Measurements from ENCODE around the gene INKA1. TPM values are rescaled to one million over a fixed set of nuclear protein-coding genes. Genes with fewer than 3 reads are reported as not detected.

The INKA1 gene
- total RNA-seq, 2 donors from 2014 or later, result 1.8 to 4.2 TPM

GRCh38 chr3:49794926-49795905 lies 7.8 kb upstream of the INKA1 start:
- Histone ChIP-seq H3K4me3 (no peak overlapping the region), H3K27me3 (no peaks in the 10 kb centered on the region), H3K9me3 (no peaks in the 10 kb centered on the region), H3K36me3 (no peaks in the 10 kb centered on the region), H3K4me1 (peaks cover 0 to 6% of the 10 kb centered on the region in 2 donors), H3K27ac (no peak overlapping the region)
- DNase-seq (ENCODE audit: low spot score), result no peak
- no peak for TF ChIP-seq CTCF (IDR thresholded peaks at IDR 0.05)

GRCh38 chr3:49799105-49799504 lies 4.0 kb upstream of the INKA1 start:
- Histone ChIP-seq H3K27me3 (no peaks in the 10 kb centered on the region), H3K4me1 (peaks cover 0 to 14% of the 10 kb centered on the region in 2 donors), H3K36me3 (no peaks in the 10 kb centered on the region), H3K4me3 (no peak overlapping the region), H3K9me3 (no peaks in the 10 kb centered on the region), H3K27ac (no peak overlapping the region)
- DNase-seq (ENCODE audit: low spot score), result no peak
- TF ChIP-seq CTCF (IDR thresholded peaks at IDR 0.05), result no peak

- no peaks in the 10 kb centered on the region for H3K27me3 ChIP-seq
- no peak for TF ChIP-seq CTCF (IDR thresholded peaks at IDR 0.05)
- H3K4me1 ChIP-seq, result peaks cover 0 to 20% of the 10 kb centered on the region in 2 donors
- no peaks in the 10 kb centered on the region for H3K9me3 ChIP-seq
- no peaks in the 10 kb centered on the region for H3K36me3 ChIP-seq
- no peak within 1 kb of the TSS for H3K27ac ChIP-seq
- no peak within 1 kb of the TSS for H3K4me3 ChIP-seq
- peak; percentile 80 for DNase-seq (ENCODE audit: low spot score)
Measured at GRCh38 chr3:49799761-49800160, 3.3 kb upstream of the INKA1 start, which contains the start of gene CDHR4. Gene CDHR4 (minus strand): TSS chr3:49799873. CDS start chr3:49799812, 61 bp downstream.

GRCh38 chr3:49801160-49801559 lies 1.9 kb upstream of the INKA1 start:
- Histone ChIP-seq H3K9me3 (no peaks in the 10 kb centered on the region), H3K27ac (no peak overlapping the region), H3K27me3 (no peaks in the 10 kb centered on the region), H3K4me3 (no peak overlapping the region), H3K4me1 (peaks cover 0 to 34% of the 10 kb centered on the region in 2 donors), H3K36me3 (no peaks in the 10 kb centered on the region)
- TF ChIP-seq CTCF (IDR thresholded peaks at IDR 0.05), result no peak
- DNase-seq (ENCODE audit: low spot score), result no peak

- peak overlapping the region; percentile 82 to 87 for H3K4me3 ChIP-seq
- H3K9me3 ChIP-seq, result no peaks in the 10 kb centered on the region
- no peaks in the 10 kb centered on the region for H3K36me3 ChIP-seq
- peak overlapping the region; percentile 93 to 97 for H3K27ac ChIP-seq
- no peaks in the 10 kb centered on the region for H3K27me3 ChIP-seq
- peak in 1 of 2 donors; percentile 12 for TF ChIP-seq CTCF (IDR thresholded peaks at IDR 0.05)
- peak; percentile 62 for DNase-seq (ENCODE audit: low spot score)
- peaks cover 0 to 52% of the 10 kb centered on the region in 2 donors for H3K4me1 ChIP-seq
Measured at GRCh38 chr3:49803465-49804140, 542 bp downstream of the INKA1 start.

Data from right atrium auricular region (tissue), 2 donors.